Cardiac fibroblast (primary cell): ENCODE measurements around the gene IMMP2L.

Experiments
- DNase-seq, 2 donors: peaks; one replicate each; pipeline versions ENCODE4 v3.0.0 to v3.0.0-alpha.2; 2010; ENCODE audit warnings: low read depth in 2 of 2
- H3K4me3 ChIP-seq, 2 donors: replicated peaks in 1 of 2; 1 replicate in 1 of 2; 2 replicates in 1 of 2; pipeline ENCODE4 v1.5.1; 2011; ENCODE audit warnings: low read depth in 2 of 2, low read length in 2 of 2, mild to moderate bottlenecking in 2 of 2, moderate library complexity in 1 of 2
- CTCF ChIP-seq: IDR thresholded peaks from one replicate; pipeline ENCODE4 v1.5.1; 2011; ENCODE audit warnings: low read depth, mild to moderate bottlenecking, low read length, inconsistent platforms

Gene IMMP2L

GRCh38 chr7:111229916-111230315, 332.4 kb downstream of the IMMP2L start:
- no peak for TF ChIP-seq CTCF
- DNase-seq = no peak
- H3K4me3 ChIP-seq = no peak overlapping the region

- no peak for DNase-seq
- H3K4me3 ChIP-seq = no peak overlapping the region
- no peak for TF ChIP-seq CTCF
These were observed 333.0 kb downstream of the IMMP2L start for GRCh38 chr7:111229181-111229740.

DNA sequence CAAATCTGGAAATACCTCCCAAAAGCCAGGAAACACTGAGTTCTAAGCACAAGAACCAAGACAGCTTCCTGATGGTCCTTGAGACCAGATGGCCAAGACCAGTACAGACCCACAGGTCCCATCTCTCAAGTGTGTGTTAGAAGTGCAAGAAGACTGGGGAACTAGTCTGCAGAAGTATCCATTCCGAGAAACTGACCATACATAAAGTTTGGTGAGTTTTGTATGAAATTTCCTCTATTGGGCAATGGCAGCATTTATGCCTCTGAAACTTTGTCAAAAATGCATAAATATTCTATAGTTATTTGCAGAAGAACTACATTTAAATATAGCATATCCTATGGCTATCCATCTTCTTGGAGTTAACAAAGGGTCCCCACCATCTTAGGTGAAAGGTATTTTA, 333.9 kb downstream of the IMMP2L start:
- H3K4me3 ChIP-seq = no peak overlapping the region
- no peak for DNase-seq
- no peak for TF ChIP-seq CTCF

DNA sequence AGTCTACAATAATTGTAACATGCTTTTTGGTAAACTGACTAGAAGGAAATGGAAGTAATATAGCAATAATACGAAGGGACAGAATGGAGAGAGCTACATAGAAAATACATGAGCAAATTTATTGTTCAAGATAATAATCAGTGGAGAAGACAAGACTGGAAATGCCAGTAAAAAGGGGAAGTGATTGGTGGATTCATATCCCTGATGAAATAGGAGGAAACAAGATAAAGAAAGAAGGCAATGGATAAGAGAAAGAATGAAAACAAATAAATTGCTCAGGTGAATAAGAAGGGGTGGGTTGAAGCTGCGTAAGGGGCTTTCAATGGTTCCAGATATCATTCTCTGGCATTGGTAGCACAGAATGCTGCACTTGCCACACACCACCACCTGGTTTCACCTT, 335.5 kb downstream of the IMMP2L start:
- no peak for TF ChIP-seq CTCF
- no peak overlapping the region for H3K4me3 ChIP-seq
- no peak for DNase-seq

- H3K4me3 ChIP-seq = no peak overlapping the region
- TF ChIP-seq CTCF = no peak
- no peak for DNase-seq
These were observed 337.7 kb downstream of the IMMP2L start for GRCh38 chr7:111224354-111225231.

DNA sequence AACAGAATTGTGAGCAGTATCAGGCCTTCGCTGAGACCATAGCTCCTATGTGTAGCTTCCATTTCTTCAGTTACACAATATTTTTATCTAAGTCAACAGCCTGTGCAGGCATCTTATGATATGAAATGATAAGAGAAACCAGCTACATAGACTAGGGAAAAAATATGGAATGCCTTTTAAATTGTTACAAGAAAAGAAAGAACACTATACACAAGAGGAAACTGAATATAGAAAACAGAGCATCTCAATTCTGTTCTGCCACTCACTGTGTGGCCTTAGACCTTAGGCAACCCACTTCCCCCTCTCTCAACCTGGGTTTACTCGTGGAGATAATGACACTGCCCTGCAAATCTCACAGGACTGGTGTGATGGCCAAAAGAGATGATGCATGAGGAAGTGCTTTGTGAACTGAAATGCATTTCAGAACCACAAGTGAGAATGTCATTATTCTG, 338.5 kb downstream of the IMMP2L start:
- TF ChIP-seq CTCF = no peak
- no peak overlapping the region for H3K4me3 ChIP-seq
- DNase-seq = no peak
